GM18858 (cell line): ENCODE results near the gene CHST7.

Experiments used
- ATAC-seq: cut with Tn5 transposase; IDR thresholded peaks from one replicate; pipeline ENCODE4 v1.9.1; 2021; ENCODE audit not compliant: unreplicated experiment

Gene CHST7

DNA sequence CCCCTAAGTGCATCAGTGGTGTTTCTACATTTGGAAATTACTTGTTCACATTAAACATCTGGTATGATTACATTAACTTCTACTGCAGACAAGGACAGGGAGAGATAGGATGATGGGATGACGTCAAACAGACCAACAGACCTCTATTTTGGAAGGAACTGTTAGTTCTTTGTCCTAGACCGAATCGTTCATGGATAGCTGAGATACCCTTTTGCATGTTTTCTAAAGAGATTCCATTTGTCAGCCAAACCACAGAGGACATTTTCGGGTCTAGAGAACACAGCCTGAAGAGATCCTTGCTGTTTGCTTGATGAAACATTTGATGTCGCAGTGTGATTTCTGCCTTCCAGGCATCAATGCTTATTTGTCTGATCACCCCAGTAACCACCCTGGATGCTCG is 27.7 kb downstream of the CHST7 start:
- ATAC-seq, result no peak

DNA sequence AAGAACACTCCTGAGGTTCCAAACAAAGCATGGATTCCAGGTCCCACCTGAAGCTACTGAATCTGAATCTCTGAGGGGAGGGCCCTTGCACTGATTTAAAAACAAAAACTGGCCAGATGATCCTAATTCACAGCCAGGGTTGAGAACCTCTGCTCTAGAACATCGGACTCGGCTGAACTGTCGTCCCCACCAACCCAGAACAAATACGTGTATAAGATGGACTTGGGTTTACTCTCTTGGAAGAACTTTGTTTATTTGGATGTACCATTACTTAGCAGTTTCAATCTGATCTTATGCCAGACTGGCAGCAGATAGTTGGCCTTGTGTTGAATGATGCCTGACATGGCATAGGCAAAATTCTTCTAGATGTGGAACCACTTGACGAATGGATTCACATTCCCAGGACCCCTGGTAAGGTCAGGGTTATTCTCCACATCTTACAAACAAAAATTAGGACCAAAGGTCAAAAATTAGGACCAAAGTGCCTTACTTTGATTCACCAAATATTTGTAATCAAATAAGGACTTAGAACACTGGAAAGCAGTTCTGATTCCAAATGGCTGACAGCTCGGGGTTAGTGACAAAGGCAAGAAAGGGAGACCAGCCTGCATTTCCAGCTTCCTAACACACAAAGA is 29.0 kb downstream of the CHST7 start:
- no peak for ATAC-seq

DNA sequence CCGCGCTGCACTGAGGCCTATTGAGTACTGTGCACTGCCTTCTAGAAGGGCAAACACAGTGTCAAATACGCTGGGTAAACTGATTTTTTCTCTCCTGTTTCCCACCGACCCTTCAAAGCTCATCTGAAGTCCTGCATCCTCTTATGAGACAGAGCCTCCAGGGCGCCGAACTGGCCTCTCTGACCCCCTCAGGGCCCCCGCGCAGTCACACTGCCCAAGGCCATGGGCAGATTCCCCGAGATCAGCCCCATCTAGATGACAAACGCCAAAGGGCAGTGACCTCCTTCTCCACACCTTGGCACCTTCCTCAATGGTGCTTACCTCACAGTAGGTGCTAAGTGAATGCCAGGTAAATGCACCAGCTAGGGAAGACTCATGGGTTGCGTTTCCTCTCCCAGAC is 34.4 kb downstream of the CHST7 start:
- ATAC-seq, result no peak

DNA sequence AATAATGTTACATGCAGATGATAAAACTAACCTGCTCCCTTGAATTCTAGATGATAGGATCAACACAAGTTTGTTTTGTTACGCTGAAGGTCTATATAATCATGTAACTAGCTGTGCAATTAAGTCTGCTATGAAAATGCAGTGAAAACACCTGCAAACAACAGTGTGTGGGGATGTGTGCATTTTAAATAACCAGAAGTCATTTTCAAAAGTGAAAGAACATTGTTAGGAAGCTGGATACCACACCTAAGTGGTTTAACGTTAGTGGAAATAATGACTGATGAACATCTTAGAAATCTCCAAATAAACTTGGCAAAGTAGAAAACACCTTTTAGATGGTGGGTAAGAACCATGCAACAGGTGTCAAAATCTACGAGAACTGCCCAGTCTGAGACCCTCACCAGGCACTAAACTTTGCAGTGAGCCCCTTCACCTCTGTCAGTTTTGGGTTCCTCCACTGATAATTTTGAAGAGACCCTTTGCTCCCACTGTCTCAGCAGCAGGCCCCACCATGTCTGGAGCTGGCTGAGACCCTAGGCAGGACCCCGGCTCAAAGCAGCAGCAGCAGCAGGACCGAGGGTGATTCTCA is 36.6 kb downstream of the CHST7 start:
- no peak for ATAC-seq

DNA sequence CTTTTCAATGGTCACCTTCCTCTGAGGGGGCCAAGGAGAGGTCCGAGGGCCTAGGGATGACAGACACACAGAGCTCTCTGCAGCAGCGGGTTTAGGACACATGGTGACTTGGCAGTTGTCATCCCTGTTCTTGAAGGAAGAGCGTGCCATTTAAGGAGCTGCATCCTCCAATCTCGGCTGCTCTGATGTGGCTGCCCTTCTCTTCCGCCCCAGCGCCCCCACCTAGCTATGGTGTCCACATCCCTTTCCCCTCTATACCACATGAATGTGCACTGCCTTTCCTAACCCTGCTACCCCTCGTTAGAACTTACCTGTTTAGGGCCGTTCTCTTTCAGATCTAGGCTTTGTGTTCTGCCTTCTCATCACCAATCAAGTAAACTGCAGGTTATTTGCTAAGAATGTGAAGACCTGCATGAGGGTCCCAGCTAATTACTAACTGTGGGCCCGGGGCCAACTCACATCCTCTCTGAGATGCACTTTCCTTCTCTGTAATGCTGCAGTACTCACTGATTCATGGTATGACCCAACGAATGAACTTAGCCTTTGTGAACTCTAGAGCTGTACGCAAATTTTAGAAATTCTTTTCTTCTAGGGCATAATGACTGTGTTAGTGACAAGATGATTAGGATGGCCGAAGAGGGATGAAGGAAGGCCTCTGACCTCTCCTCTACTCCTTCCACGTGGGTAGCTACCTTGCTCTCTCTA is 38.2 kb downstream of the CHST7 start:
- no peak for ATAC-seq

DNA sequence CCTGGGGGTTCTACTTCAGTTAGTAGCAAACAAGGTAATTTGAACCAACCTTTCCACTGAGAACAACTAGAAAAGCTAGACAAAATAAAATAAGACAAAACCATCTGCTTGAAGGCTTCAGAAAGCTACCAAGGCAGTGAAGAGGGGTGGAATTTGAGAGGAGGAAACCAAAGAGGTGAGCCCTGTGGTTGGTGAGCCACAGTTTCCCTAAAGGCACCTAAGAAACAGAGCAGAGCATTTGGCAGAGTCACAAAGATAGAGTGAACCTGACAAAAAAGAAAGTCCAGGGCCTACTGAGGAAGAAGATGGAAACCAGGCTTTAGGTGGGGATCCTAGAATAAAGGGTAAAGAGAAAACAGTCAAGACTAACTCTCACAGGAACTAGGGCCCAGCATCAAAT is 44.3 kb downstream of the CHST7 start:
- ATAC-seq, result no peak

DNA sequence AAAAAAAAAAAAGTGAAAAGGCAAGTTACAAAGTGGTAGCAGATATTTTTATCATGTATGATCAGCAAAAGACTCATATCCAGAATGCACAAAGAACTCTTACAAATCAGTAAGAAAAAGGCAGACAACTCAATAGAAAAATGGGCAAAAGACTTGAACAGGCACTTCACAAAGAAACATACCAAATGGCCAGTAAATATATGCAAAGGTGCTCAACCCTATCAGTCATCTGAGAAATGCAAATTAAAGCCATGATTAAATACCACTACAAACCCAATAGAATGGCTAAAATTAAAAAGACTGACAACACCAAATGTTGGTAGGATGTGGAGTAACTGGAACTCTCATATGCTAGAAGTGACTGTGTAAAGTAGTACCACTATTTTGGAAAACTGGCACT is 45.4 kb downstream of the CHST7 start:
- no peak for ATAC-seq

DNA sequence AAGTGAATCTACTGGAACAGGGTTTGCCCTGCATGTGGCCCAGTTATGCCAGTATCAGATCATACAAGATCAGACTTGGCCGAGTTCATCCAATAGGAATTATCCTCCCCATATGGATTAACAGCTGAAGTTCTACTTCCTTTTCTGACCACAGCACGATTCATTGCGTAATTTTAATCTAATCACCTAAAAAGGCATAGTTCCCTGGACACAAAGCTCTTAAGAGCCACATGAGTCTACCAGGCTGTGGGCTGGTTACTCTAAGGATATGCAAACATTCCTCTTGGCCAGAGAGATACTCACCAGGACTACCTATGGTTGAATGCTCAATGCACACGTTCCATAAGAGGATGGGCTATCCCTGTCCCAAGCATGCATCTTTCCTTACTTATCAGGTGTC is 46.9 kb downstream of the CHST7 start:
- ATAC-seq, result no peak

DNA sequence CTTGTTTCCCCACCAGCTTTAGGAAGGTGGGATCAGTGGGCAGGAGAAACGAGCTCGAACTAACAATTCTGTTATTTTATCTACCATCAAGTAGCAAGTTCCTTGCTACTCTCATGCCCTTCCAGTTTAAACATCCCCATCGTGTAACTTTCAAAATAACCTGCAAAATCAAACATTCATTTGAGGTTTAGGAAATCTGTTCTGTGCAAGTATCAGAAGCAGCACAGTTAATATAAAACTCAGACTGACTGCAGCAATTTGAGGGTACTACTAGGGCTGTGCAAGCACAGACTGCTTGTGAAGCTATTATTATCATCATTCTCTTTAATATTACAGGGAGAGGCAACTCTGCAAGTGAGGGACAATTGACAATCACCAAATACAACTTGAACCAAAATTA is 48.0 kb downstream of the CHST7 start:
- ATAC-seq, result no peak

DNA sequence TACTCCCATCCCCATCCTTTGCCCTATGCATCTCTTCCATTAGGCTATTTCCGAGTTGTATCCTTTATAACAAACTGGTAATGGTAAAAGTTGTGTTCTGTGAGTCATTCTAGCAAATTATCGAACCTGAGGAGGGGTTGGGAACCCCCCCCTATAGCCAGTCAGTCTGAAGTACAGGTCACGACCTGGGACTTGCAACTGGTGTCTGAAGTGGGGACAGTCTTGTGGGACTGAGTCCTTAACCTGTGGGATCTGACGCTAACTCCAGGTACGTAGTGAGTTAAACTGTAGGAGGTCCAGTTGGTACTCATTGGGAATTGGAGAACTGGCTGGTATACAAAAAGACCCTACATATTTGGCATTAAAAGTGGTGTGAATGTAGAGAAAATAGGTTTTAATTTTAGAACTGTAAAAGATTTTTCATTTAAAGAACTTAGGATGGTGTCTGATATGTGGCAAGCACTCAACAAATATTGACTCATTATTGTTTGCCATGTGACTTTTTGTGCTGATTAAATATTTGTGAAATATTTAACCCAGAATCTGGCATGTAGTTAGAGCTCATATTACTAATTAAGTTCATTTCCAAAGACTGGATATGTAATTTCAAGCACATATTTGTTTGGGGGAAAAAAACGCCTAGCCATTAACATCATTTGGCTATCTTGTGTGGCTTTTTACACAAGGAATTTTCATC is 50.7 kb downstream of the CHST7 start:
- ATAC-seq, result no peak

DNA sequence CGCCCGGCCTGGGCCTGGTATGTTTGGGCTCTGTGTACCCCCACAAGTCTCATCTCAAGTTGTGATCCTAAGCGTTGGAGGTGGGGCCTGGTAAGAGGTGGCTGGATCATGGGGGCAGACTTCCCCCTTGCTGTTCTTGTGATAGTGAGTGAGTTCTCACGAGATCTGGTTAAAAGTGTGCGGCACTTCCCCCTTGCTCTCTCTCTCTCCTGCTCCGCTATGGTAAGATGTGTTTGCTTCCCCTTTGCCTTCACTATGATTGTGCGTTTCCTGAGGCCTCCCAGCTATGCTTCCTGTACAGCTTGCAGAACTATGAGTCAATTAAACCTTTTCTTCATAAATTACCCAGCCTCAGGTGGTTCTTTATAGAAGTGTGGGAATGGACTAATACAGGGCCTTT is 53.0 kb downstream of the CHST7 start:
- ATAC-seq, result no peak

DNA sequence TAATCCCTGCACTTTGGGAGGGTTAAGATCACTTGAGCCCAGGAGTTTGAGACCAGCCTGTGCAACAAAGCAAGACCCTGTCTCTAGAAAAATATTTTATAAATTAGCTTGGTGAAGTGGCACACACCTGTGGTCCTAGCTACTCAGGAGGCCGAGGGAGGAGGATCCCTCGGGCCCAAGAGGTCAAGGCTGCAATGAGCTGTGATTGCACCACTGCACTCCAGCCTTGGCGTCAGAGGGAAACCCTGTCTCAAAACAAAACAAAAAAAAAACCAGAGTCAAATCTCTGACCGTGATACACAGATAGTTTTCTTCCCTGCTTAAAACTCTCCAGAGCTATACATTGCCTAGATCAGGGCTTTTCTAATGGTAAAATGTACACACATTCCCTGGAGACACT is 53.5 kb downstream of the CHST7 start:
- ATAC-seq, result no peak

DNA sequence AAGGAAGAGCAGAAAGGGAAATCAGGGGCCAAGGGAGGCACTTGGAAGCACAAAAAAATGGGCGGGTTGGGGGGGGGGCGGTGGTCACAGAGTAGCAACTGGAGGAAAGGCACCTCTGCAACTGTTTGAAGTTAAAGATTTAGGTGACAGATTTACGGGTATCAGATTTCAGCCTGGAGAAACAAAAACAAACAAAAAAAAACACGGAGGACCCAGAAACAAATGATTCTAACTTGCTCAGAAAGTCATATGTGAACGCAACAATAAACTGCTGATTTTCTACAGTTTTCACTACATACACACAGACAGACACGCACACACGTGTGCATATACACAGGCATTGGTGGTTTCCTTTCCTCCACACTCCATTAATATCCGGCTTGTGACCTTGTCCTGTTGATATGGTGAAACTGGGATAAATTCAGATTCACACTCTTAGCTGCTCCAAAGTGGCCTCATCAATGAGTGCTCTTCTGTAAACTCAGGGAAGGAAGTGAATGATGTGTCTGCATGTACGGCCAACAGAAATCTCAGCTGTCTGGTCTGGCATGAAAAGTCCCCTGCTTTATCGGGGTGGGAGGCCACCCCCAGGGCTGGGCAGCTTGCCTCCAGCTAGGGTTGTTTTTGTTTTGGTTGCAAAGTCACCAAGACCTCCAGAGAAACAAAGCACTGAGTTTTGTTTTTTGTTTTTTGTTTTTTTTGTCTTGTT is 54.3 kb downstream of the CHST7 start:
- ATAC-seq, result no peak

DNA sequence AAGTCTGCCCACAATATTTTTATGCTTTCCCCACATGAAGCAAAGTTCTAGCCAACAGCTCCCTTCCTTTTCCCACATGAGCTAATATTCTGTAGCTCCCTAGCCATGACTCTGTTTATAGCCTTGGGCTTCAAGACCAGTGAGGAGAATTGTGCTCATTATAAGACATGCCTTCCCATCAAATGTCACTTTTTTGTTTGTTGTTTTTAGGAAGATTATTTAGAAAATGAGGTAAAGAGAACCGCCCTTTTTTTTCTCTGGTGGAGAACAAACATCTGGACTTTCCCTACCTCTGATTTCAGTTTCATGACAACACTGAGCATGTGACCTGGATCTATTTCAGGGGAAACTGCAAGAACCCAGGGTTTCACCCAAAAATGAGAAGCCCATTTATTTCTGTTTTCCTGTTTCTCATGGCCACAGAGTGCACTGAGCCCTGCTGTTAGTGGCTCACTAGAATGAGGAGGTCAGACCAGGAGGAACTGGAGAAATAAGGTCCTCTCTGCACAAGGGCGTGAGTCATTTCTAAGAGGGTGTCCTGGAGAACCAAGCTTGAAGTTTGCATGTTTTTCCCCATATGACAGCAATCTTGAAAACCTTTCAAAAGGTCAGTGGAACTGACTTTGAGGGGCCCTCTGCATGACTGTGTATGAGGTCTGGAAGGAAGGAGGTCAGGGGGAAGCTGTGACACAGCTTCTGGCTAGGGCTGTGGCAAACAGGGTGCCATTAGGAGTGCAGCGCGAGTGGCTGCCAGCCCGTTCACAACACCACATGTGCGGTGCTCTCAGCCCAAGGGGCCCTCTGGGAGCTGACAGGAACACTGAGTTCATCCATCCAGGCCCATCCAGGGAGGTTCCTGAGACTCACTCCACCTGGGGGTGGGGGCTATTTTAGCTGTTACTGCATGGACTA is 55.2 kb downstream of the CHST7 start:
- ATAC-seq, result peak; percentile 90

DNA sequence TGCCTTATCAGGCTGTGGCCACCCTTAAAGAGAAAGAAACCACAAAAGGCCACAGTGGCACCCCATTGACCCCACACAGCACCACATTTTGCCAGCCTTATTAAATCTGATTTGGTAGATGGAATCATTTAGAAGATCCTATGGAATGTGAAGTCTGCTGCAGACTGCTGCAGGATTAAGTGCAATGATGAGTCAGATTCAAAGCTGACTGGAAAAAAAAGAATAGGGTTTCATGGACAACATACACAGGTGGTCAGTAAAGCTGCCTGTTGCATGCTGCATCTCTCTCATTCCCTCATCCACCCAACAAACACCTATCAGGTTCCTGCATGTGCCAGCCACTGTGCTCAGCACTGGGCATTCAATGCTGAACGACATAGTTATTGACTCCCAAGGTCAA is 56.6 kb downstream of the CHST7 start:
- no peak for ATAC-seq

DNA sequence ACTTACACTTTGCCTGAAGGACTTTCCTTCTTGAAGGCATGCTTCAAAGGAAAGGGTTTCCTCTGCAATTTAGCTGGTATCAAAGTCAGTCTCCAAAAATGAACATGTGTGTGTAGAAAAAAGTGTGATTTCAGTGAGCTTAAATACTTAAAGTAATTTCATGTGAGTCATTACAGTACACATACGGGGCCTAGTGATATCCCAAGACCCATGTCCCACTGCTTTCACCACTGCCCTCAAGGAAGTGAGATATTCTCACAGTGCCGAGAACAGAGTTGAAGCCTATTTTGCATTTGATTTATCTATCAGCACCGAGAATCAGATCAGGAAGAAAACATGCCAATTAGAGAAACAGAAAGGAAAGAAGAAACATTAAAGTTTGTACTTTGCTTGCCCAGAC is 61.0 kb downstream of the CHST7 start:
- peak; percentile 46 for ATAC-seq

DNA sequence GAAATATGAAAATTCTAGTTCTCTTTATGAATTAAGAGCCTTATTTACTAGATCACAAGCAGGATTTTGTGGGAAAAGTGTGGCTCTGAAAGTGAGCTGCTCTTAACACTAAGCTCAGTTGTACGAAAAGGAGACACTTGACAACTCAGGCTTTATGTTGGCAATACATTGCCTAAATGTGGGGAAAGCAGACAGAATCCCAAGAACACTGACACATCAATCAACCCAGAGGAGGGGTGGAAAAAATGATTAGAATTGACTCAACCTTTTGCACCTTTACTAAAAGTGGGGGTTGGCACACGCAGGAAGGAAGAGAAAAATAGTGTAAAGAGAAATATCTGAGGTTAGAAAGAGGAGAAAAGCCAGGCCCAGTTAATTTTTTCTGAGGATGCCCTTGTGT is 61.6 kb downstream of the CHST7 start:
- no peak for ATAC-seq

DNA sequence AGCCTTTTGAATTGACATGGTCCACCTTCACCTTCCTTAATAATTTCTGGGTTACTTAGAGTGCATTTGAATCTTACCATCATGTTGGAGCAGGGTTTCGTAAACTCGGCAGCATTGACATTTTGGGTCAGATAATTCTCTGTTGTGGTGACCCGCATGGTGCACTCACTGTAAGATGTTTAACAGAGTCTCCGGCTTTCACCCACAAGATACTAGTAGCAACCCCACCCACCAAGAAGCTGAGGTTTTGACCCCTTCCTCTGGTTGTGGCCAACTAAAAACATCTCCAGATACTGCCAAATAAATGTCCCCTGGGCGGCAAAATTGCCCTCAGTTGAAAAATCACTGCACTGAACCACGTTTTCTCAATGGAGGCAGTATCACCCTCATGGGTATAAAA is 62.7 kb downstream of the CHST7 start:
- no peak for ATAC-seq

DNA sequence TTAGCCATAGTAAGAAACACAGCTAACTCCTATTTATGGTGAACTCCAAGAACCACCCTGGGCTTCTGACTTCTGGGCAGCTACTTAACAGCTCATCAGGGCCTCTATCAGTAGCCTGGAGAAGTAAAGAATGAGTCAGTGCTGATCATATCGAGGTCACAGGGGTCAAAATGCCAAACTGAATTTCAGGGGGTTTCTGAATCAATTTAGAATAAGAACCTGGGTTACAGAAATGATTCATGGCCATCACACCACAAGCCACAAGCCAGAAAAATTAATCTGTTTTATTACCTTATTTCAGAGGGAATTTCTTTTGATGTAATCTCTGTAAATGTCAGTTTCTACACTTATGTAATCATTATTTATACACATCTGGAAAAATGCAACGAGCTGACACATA is 64.4 kb downstream of the CHST7 start:
- peak; percentile 43 for ATAC-seq

DNA sequence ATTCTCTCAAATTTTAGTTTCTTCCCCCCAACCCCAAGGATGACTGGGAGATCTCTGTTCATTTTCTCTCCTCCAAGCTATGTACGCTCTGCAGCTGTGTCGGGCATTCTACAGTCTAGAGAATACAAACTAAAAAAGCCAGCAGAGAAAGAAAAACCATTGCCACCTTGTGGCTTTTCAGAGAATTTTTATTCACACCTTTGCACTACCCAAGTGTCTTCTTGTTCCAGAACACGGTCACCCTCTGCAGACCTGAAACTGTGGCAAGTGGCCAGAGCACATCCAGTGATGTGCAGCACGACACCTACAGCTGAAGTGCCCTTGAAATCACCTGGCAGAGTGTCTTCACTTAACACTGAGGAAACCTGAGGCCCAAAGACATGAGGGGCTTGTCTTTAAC is 68.6 kb downstream of the CHST7 start:
- ATAC-seq, result peak; percentile 38
